KOPT-K1 (cell line): ENCODE measurements around the gene ENPP5.

ENCODE experiments used
- H3K27ac ChIP-seq: fragments of 200-600 bp; sonication (generic); 2 replicates; pipeline ENCODE4 v1.5.1; 2016; ENCODE audit warnings: antibody characterized with exemption, mild to moderate bottlenecking, low read depth, low read length; ENCODE audit not compliant: poor library complexity, severe bottlenecking
- H3K36me3 ChIP-seq: fragments of 200-600 bp; sonication (generic); 2 replicates; pipeline ENCODE4 v1.5.1; 2017; ENCODE audit warnings: antibody characterized with exemption, mild to moderate bottlenecking, low read length, moderate library complexity; ENCODE audit not compliant: insufficient read depth
- H3K9me3 ChIP-seq: fragments of 200-600 bp; sonication (generic); 2 replicates; pipeline ENCODE4 v1.5.1; 2017; ENCODE audit warnings: antibody characterized with exemption, low read length, mild to moderate bottlenecking; ENCODE audit not compliant: insufficient read depth, poor library complexity, severe bottlenecking

The ENPP5 gene

GRCh38 chr6:46170357-46171289 is at the start of gene ENPP5:
ENPP5 (minus strand) TSS chr6:46170980; CDS start chr6:46168262, 2,718 bp downstream.
- H3K36me3 ChIP-seq, result no peaks in the 10 kb centered on the region
- H3K27ac ChIP-seq, result no peak within 1 kb of the TSS
- H3K9me3 ChIP-seq, result peaks cover 5% of the 10 kb centered on the region

GRCh38 chr6:46219661-46220060 is 48.9 kb upstream of the ENPP5 start:
- Histone ChIP-seq H3K36me3 (no peaks in the 10 kb centered on the region), H3K27ac (no peak overlapping the region), H3K9me3 (no peaks in the 10 kb centered on the region)

GRCh38 chr6:46218457-46218856 is 47.7 kb upstream of the ENPP5 start:
- no peaks in the 10 kb centered on the region for H3K9me3 ChIP-seq
- H3K27ac ChIP-seq, result no peak overlapping the region
- no peaks in the 10 kb centered on the region for H3K36me3 ChIP-seq

GRCh38 chr6:46217671-46218131 is 46.9 kb upstream of the ENPP5 start:
- no peak overlapping the region for H3K27ac ChIP-seq

GRCh38 chr6:46216879-46217278 is 46.1 kb upstream of the ENPP5 start:
- no peak overlapping the region for H3K27ac ChIP-seq
- H3K36me3 ChIP-seq, result no peaks in the 10 kb centered on the region
- H3K9me3 ChIP-seq, result no peaks in the 10 kb centered on the region

More at GRCh38 chr6:46217671-46218131, 46.9 kb upstream of the ENPP5 start:
- H3K36me3 ChIP-seq, result no peaks in the 10 kb centered on the region
- H3K9me3 ChIP-seq, result no peaks in the 10 kb centered on the region

GRCh38 chr6:46215777-46216176 is 45.0 kb upstream of the ENPP5 start:
- no peak overlapping the region for H3K27ac ChIP-seq

GRCh38 chr6:46215213-46215612 is 44.4 kb upstream of the ENPP5 start:
- Histone ChIP-seq H3K36me3 (no peaks in the 10 kb centered on the region), H3K27ac (no peak overlapping the region), H3K9me3 (no peaks in the 10 kb centered on the region)

More at GRCh38 chr6:46215777-46216176, 45.0 kb upstream of the ENPP5 start:
- H3K36me3 ChIP-seq, result no peaks in the 10 kb centered on the region
- H3K9me3 ChIP-seq, result no peaks in the 10 kb centered on the region

- Histone ChIP-seq H3K9me3 (no peaks in the 10 kb centered on the region), H3K27ac (no peak overlapping the region), H3K36me3 (no peaks in the 10 kb centered on the region)
These were observed 41.1 kb upstream of the ENPP5 start for GRCh38 chr6:46211917-46212316.

- H3K36me3 ChIP-seq, result no peaks in the 10 kb centered on the region
- no peaks in the 10 kb centered on the region for H3K9me3 ChIP-seq
- H3K27ac ChIP-seq, result no peak overlapping the region
These were observed 39.5 kb upstream of the ENPP5 start for GRCh38 chr6:46210294-46210693.

- Histone ChIP-seq H3K27ac (no peak overlapping the region), H3K36me3 (no peaks in the 10 kb centered on the region), H3K9me3 (no peaks in the 10 kb centered on the region)
These were observed 37.5 kb upstream of the ENPP5 start for GRCh38 chr6:46208303-46208702.

GRCh38 chr6:46207174-46207573 is 36.4 kb upstream of the ENPP5 start:
- Histone ChIP-seq H3K9me3 (no peaks in the 10 kb centered on the region), H3K36me3 (no peaks in the 10 kb centered on the region), H3K27ac (no peak overlapping the region)

GRCh38 chr6:46204880-46205650 is 34.3 kb upstream of the ENPP5 start:
- no peak overlapping the region for H3K27ac ChIP-seq
- no peaks in the 10 kb centered on the region for H3K36me3 ChIP-seq
- H3K9me3 ChIP-seq, result no peaks in the 10 kb centered on the region

GRCh38 chr6:46203391-46204177 is 32.8 kb upstream of the ENPP5 start:
- H3K36me3 ChIP-seq, result no peaks in the 10 kb centered on the region
- no peak overlapping the region for H3K27ac ChIP-seq
- no peaks in the 10 kb centered on the region for H3K9me3 ChIP-seq

- Histone ChIP-seq H3K9me3 (no peaks in the 10 kb centered on the region), H3K27ac (no peak overlapping the region), H3K36me3 (no peaks in the 10 kb centered on the region)
These were observed 30.9 kb upstream of the ENPP5 start for GRCh38 chr6:46201702-46202101.

- no peaks in the 10 kb centered on the region for H3K36me3 ChIP-seq
- no peaks in the 10 kb centered on the region for H3K9me3 ChIP-seq
- no peak overlapping the region for H3K27ac ChIP-seq
These were observed 28.6 kb upstream of the ENPP5 start for GRCh38 chr6:46199387-46199786.
